Thyroid gland (tissue), 4 donors: ENCODE results near the gene PDZRN3.

Experiments
- CTCF ChIP-seq, 6 experiments: fragments of 200-600 bp in 3 of 6; fragments of 450-650 bp in 3 of 6; sonication (generic) in 3 of 6; IDR thresholded peaks; one replicate each; pipeline ENCODE4 v1.5.1; 2016 to 2019; ENCODE audit warnings: antibody characterized with exemption in 6 of 6, mild to moderate bottlenecking in 2 of 6, inconsistent platforms in 1 of 6, moderate library complexity in 1 of 6
- POLR2A ChIP-seq, 2 donors: fragments of 450-650 bp; IDR thresholded peaks; one replicate each; pipeline ENCODE4 v1.6.1; 2017; ENCODE audit warnings: antibody characterized with exemption in 2 of 2, mild to moderate bottlenecking in 2 of 2, moderate library complexity in 1 of 2

- TF ChIP-seq CTCF (IDR thresholded peaks at IDR 0.05) (no peak), POLR2A (IDR thresholded peaks at IDR 0.05) (no peak)
These were observed 99.2 kb downstream of the PDZRN3 start for GRCh38 chr3:73525591-73525990.
